ENCODE measurements around the gene FAF2.

Gene FAF2

GRCh38 chr5:176530983-176531901, 83.1 kb downstream of the FAF2 start:
- DNase-seq (ENCODE audit: low spot score), result no peak

GRCh38 chr5:176531902-176532493, 83.8 kb downstream of the FAF2 start:
- no peak for DNase-seq (ENCODE audit: low spot score)

- DNase-seq (ENCODE audit: low spot score), result no peak
Measured at GRCh38 chr5:176532795-176533194, 84.6 kb downstream of the FAF2 start.

- DNase-seq (ENCODE audit: low spot score), result no peak
Measured at GRCh38 chr5:176533390-176533789, 85.2 kb downstream of the FAF2 start.

GRCh38 chr5:176533894-176534611, 85.9 kb downstream of the FAF2 start:
- peak; percentile 32 for DNase-seq (ENCODE audit: low spot score)

GRCh38 chr5:176534640-176535039, 86.5 kb downstream of the FAF2 start:
- peak; percentile 30 for DNase-seq (ENCODE audit: low spot score)

- DNase-seq (ENCODE audit: low spot score), result no peak
Measured at GRCh38 chr5:176535101-176535663, 87.0 kb downstream of the FAF2 start.

GRCh38 chr5:176535664-176536131, 87.5 kb downstream of the FAF2 start:
- DNase-seq (ENCODE audit: low spot score), result no peak

- DNase-seq (ENCODE audit: low spot score), result peak; percentile 78
Measured at GRCh38 chr5:176536132-176536901, 88.1 kb downstream of the FAF2 start.

- peak; percentile 98 for DNase-seq (ENCODE audit: low spot score)
Measured at GRCh38 chr5:176536902-176537553, 88.8 kb downstream of the FAF2 start, which contains the start of gene RNF44. Gene RNF44, minus strand, starts transcription at chr5:176537402. Its CDS starts 4,930 bp downstream, at chr5:176532472.

GRCh38 chr5:176537554-176538229, 89.5 kb downstream of the FAF2 start:
- peak; percentile 100 for DNase-seq (ENCODE audit: low spot score)

- DNase-seq (ENCODE audit: low spot score), result peak; percentile 44
Measured at GRCh38 chr5:176538230-176538988, 90.2 kb downstream of the FAF2 start.

GRCh38 chr5:176538989-176539384, 90.8 kb downstream of the FAF2 start:
- no peak for DNase-seq (ENCODE audit: low spot score)

GRCh38 chr5:176540476-176540899, 92.3 kb downstream of the FAF2 start:
- DNase-seq (ENCODE audit: low spot score), result no peak

- no peak for DNase-seq (ENCODE audit: low spot score)
Measured at GRCh38 chr5:176540956-176541337, 92.8 kb downstream of the FAF2 start.

GRCh38 chr5:176541338-176542134, 93.4 kb downstream of the FAF2 start:
- peak; percentile 58 for DNase-seq (ENCODE audit: low spot score)

- DNase-seq (ENCODE audit: low spot score), result no peak
Measured at GRCh38 chr5:176542135-176542595, 94.0 kb downstream of the FAF2 start.
